GM23248 (cell line): ENCODE measurements around the gene TRIO.

Source experiments
- EZH2 ChIP-seq: fragments of 200-600 bp; sonication (generic); IDR thresholded peaks from 2 replicates; pipeline ENCODE4 v1.6.1; 2018; ENCODE audit warnings: antibody characterized with exemption, mild to moderate bottlenecking; ENCODE audit not compliant: insufficient read depth, poor library complexity, severe bottlenecking
- EZH2phosphoT487 ChIP-seq: fragments of 200-600 bp; sonication (generic); IDR thresholded peaks from 2 replicates; pipeline ENCODE4 v1.6.1; 2018; ENCODE audit warnings: antibody characterized with exemption, moderate library complexity, mild to moderate bottlenecking, low read depth; ENCODE audit not compliant: insufficient read depth

GRCh38 chr5:14328144-14328543 is 185.0 kb downstream of the TRIO start:
- TF ChIP-seq EZH2phosphoT487: no peak
- TF ChIP-seq EZH2: no peak
